Thoracic aorta (tissue), 2 donors: ENCODE data around the gene BCL2L2. TPM values are rescaled to one million over a fixed set of nuclear protein-coding genes. Genes with fewer than 3 reads are reported as not detected.

Experiments
- ATAC-seq: fragments of 150-250 bp; one replicate; pipeline ENCODE4 v1.8.0; 2017; ENCODE audit warnings: low read depth; ENCODE audit not compliant: insufficient number of reproducible peaks, low FRiP score
- DNase-seq: peaks from one replicate; pipeline ENCODE4 v3.0.0-alpha.2; 2020; ENCODE audit warnings: low spot score
- H3K27ac ChIP-seq, 2 donors: fragments of 200-600 bp; sonication (generic); 1 replicate in 1 of 2; 2 replicates in 1 of 2; pipeline ENCODE4 v1.5.1; 2016; ENCODE audit warnings: mild to moderate bottlenecking in 2 of 2, moderate library complexity in 2 of 2
- H3K27me3 ChIP-seq: fragments of 200-600 bp; sonication (generic); replicated peaks from 2 replicates; pipeline ENCODE4 v1.6.0; 2016; ENCODE audit warnings: mild to moderate bottlenecking; ENCODE audit not compliant: insufficient read depth
- H3K36me3 ChIP-seq: fragments of 200-600 bp; sonication (generic); one replicate; pipeline ENCODE4 v1.5.1; 2016
- H3K4me1 ChIP-seq, 2 donors: fragments of 200-600 bp; sonication (generic); 1 replicate in 1 of 2; 2 replicates in 1 of 2; pipeline versions ENCODE4 v1.5.1 to v1.6.0; 2016; ENCODE audit warnings: low read depth in 2 of 2, mild to moderate bottlenecking in 1 of 2; ENCODE audit not compliant: control insufficient read depth in 1 of 2
- H3K4me3 ChIP-seq: fragments of 200-600 bp; sonication (generic); 2 replicates; pipeline ENCODE4 v1.5.1; 2016; ENCODE audit warnings: mild to moderate bottlenecking
- H3K9me3 ChIP-seq: fragments of 200-600 bp; sonication (generic); 2 replicates; pipeline ENCODE4 v1.5.1; 2016
- total RNA-seq, 2 donors: library from RNA; depleted of rRNA; stranded (reverse); fragments of >200 nt; gene quantifications; one replicate each; pipeline versions ENCODE4 v1.1.0 to v1.2.3, GENCODE V29; 2016
- TF ChIP-seq, protein P1 (sequence below): fragments of 200-600 bp; sonication (generic); IDR thresholded peaks from one replicate; pipeline ENCODE4 v1.5.1; 2019; ENCODE audit warnings: antibody characterized with exemption

Gene BCL2L2
- total RNA-seq, 2 donors from 2014 or later: 50.6 to 74.4 TPM

DNA sequence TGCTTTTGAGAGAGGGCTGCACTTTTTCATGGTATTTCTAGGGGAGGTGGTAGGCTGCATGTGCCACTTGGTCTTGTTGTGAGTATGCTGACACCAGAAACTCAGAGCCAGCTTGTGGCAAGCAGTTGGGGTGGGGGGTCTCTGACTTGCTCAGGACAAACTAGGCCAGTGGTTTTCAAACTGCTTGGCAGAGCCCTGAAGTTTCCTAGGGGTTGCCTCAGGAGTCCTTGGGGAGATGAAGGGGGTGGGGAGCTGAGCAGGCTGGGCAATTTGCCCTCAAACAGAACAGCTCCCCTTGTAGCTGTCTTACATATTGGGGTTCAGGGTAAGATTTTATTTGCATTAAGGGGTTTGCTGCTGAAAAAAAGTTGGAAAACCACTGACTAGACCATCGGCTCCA lies 3.9 kb downstream of the BCL2L2 start:
- Histone ChIP-seq H3K9me3 (no peaks in the 10 kb centered on the region), H3K27me3 (no peaks in the 10 kb centered on the region), H3K4me3 (no peak overlapping the region), H3K4me1 (peaks cover 22 to 39% of the 10 kb centered on the region in 2 donors), H3K36me3 (peaks cover 16% of the 10 kb centered on the region), H3K27ac (no peak overlapping the region)
- TF ChIP-seq, protein P1, sequence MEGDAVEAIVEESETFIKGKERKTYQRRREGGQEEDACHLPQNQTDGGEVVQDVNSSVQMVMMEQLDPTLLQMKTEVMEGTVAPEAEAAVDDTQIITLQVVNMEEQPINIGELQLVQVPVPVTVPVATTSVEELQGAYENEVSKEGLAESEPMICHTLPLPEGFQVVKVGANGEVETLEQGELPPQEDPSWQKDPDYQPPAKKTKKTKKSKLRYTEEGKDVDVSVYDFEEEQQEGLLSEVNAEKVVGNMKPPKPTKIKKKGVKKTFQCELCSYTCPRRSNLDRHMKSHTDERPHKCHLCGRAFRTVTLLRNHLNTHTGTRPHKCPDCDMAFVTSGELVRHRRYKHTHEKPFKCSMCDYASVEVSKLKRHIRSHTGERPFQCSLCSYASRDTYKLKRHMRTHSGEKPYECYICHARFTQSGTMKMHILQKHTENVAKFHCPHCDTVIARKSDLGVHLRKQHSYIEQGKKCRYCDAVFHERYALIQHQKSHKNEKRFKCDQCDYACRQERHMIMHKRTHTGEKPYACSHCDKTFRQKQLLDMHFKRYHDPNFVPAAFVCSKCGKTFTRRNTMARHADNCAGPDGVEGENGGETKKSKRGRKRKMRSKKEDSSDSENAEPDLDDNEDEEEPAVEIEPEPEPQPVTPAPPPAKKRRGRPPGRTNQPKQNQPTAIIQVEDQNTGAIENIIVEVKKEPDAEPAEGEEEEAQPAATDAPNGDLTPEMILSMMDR: no peak
- ATAC-seq (no peak), DNase-seq (no peak)

DNA sequence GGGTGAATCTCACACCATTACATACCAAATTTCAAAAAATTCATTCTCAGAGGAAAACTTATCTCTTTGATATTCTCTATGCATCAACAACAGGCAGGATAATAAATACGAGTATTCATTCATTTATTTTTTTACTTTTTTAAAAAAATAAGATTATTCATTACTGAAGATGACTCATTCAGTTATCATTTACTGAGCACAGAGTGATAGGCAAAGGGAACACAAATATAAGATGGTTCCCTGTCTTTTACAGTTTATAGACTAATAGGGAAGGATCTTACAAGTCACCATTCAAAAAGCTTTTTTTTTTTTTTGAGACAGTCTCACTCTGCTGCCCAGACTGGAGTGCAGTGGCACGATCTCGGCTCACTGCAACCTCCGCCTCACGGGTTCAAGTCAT lies 9.7 kb downstream of the BCL2L2 start:
- Histone ChIP-seq H3K27me3 (no peaks in the 10 kb centered on the region), H3K4me3 (no peak overlapping the region), H3K36me3 (peaks cover 7% of the 10 kb centered on the region), H3K9me3 (no peaks in the 10 kb centered on the region), H3K4me1 (peaks cover 0 to 8% of the 10 kb centered on the region in 2 donors), H3K27ac (no peak overlapping the region)
- DNase-seq (no peak), ATAC-seq (no peak)
- TF ChIP-seq, protein P1: no peak

DNA sequence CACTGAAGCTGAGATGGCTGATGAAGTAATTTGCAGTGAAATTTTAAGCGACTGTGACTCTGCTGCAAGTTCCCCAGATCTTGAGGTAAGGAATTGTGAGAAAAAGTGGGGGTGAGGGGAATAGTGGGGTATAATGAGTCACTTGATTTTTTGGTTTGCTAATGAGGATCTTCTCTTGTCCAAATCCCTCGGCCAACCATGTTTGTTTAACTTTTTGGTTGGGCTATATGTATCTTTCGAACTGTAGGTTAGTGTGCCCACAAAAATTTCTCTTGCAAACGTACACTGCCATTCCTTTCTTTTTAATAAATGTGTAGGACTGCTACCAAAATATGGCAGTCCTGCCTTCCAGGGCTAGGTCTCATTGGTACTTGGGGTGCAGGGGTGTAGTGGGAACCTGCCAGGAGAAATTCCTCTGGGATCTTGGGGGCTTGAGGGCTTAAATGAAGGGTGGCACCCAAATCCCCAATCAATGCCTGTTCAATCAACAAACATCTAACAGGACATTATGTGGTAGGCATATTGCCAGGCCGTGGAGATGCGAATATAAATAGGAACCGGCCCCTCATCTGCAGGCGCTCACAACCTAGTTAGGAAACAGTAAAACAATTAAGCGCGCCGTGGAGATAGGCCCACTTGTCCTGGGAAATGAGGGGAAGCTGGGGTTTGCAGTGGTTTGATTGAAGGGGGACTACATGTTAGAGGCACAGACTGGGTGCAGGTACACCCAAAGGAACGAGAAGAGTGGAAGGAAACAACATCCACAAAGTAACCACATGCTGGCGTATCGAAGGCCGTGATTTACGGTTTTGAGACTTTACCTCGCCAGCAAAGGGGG lies 13.3 kb downstream of the BCL2L2 start:
- peaks cover 8 to 18% of the 10 kb centered on the region in 2 donors for H3K4me1 ChIP-seq
- peak overlapping the region; percentile 93 to 96 for H3K27ac ChIP-seq
- peak overlapping the region; percentile 69 for H3K4me3 ChIP-seq
- DNase-seq (no peak), ATAC-seq (no peak)
- TF ChIP-seq, protein P1: no peak
- H3K27me3 ChIP-seq: no peaks in the 10 kb centered on the region
- H3K36me3 ChIP-seq: peaks cover 17% of the 10 kb centered on the region
- H3K9me3 ChIP-seq: no peaks in the 10 kb centered on the region

DNA sequence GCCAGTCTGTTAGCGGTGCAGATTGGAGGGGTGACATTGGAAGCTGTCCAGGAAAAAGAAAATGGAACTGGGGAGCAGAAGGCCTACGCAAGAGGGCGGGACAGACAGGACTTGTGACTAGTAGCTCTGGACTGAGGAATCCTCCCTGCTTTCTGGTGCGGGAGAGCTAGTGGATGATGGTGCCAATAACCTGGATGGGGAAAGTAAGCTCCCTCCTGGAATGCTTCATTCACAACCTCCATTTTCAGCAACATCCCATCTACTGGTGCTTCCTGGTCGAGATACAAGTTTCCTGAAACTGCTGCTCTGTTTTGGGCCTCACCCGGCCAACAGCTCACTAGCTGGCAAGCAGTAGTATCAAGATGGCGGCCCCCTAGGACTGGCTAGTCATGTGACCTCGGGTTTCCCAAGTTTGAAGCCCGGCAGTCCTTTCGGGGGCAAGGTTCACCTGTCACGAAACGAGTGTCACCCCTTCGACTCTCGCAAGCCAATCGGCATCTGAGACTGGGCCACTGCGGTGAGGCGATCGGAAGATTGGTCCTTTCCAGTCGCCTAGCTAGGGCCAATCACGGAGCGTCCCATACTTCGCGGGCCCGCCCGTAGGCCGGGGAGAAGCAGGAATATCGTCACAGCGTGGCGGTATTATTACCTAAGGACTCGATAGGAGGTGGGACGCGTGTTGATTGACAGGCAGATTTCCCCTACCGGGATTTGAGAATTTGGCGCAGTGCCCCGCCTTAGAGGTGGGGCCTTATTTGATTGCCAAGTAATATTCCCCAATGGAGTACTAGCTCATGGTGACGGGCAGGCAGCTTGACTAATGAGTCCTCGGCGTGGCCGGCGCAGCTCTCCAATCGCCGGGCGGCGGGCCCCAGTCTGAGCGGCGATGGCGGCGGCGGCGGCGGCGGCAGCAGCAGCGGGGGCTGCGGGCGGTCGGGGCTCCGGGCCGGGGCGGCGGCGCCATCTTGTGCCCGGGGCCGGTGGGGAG lies 14.2 kb downstream of the BCL2L2 start, which contains the start of gene PABPN1:
Gene PABPN1, plus strand, starts transcription at position 874 of the 988 bp plus-strand sequence. Its CDS starts 13 bp downstream, at position 887.
- H3K9me3 ChIP-seq: no peaks in the 10 kb centered on the region
- peaks cover 19% of the 10 kb centered on the region for H3K36me3 ChIP-seq
- TF ChIP-seq, protein P1: no peak
- peak; percentile 98 for DNase-seq
- H3K27ac ChIP-seq: peak within 1 kb of the TSS; percentile 93 to 96
- no peaks in the 10 kb centered on the region for H3K27me3 ChIP-seq
- ATAC-seq: peak; percentile 97
- H3K4me3 ChIP-seq: peak within 1 kb of the TSS; percentile 95
- peaks cover 8 to 18% of the 10 kb centered on the region in 2 donors for H3K4me1 ChIP-seq
